GM18520 (cell line): ENCODE results near the gene APOBEC4.
"Not testable (repeated sequence)": the region's sequence is repeated elsewhere in the genome, so short reads cannot be mapped to it uniquely, and the experiment has no call there.

Experiments used
- ATAC-seq: cut with Tn5 transposase; IDR thresholded peaks from one replicate; pipeline ENCODE4 v1.9.1; 2021; ENCODE audit not compliant: unreplicated experiment

APOBEC4 gene

DNA sequence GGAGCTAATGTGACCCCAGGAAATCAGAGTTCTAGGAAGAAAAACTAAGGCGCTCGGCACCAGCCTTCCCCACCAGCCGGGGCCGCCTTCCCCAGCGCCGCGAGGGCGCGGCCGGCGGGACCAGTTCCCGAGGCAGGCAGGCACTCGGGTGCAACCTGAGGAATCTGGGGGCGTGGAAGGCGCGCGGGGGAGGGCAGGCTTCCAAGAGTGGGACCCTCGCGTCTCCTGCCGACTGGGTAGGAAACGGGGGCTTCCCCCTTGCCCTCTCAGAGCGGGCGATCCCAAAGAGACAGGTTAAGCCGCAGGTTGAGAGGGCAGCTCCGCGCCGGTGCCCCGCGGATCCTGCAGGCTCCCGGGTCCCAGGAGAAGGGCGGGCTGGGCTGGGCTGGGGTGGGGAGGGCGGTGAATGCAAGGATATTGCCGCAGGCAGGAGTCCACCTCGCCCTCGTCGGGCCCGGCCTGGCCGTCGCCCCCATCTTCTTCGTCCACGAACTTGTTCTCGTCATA, 18.0 kb downstream of the APOBEC4 start:
- no peak for ATAC-seq

DNA sequence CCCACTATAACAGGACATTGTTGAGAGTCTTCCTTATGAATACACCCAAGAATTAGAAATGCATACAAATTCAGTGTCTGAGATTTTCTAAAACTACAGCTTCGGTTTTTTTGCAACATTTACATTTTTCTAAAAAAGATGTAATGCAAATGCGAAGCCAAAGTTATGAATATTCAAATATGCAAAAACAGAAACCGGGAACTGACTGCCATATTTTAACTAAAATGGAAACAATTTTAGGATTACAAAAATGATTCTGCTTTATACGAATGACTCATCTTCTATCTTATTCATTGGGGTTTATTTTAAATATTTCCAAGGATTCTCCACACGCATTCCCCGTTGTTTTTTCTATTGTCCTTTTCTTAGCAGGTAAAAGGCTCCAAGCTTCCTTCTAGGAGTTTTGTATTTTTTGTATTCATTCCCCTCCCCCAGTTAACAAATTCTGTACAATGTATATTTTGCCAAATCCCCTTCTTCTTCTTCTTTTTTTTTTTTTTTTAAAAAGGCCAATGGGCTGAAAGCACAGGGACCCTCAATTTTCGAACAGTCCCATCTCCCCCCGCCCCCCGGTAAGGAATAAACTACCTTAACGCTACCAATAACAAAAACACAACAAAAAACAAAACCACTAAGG, 18.6 kb downstream of the APOBEC4 start:
- ATAC-seq = no peak

DNA sequence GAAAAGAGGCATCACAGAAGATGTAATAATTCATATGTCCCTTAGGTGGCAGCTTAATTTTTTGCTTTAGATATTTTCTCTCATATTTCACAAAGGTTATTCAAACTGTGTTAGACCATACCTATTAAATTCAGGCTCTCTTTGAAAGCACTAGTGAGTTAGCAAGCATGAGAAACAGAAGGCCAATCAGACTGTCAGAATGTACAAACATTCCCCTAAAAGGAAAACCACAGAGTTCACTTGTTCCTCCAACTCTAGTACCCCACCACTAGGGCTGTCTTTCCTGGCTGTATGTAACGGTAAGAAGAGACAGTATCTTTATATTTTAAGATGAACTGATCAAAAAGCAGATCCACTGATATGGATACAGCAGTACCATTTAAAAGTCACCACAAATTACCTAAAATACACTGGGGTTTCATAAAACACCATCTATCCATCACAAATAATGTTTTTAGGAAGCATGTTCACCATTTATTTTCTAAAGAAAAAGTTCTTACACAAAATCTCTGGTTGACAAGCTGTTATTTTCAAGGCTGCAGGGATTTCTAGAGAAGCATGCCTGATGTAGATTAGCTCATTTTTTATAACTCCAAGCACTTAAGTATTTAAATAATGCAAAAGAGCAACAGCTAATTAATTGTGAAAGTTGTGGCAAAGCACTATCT, 19.3 kb downstream of the APOBEC4 start:
- ATAC-seq = peak; percentile 35

DNA sequence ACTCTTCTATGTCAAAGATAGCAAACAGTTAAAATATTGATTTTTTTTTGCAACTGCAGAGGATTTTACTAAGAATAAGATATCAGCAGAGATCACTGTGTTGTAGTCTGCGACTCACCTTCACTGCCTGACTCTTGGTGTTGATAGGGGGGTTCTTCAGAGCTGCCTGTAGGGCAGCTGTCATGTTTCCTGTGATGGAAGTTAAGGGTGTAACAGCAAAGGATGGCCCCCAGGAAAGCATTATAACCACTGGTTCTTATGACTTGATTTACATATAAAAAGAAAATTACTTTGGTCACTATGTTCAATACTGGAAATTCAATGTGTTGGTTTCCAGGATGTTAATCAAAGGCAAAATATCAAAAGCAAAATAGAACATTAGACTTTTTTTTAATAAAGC, 20.2 kb downstream of the APOBEC4 start:
- no peak for ATAC-seq

DNA sequence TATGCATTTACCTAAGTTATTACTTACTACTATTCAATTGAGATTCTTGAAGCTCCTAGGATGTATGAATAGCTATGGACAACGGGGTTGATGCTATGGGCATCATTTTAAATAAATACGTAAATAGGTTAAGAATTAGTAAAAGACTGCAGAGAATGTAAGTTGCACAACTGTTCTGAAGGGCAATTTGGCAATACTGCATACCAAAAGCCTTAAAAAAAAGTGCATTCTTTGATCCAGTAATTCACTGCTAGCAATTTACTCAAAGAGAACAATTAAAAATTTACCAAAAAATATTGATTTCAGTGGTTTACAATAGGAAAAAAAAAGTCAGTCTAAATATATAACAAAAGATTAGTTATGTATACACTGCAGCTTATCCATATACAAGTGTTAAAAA, 21.0 kb downstream of the APOBEC4 start:
- ATAC-seq = no peak

DNA sequence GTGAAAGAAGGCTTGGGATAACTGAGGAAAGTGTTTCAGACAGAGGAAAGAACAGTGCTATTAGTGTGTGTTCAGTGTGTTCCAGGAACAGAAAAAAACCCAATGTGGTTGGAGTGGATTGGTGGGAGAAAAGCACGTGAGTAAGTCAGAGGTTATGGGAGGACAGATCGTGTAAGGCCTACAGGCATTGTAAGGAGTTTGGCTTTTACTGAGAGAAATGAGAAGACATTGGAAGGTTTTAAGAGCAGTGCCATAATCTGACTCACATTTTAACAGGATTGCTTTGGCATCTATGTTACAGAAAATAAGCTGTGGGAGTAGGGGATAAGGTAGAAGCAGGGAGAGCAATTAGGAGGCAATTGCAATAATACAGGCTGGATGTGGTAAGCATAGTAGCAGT, 22.4 kb downstream of the APOBEC4 start:
- no peak for ATAC-seq

DNA sequence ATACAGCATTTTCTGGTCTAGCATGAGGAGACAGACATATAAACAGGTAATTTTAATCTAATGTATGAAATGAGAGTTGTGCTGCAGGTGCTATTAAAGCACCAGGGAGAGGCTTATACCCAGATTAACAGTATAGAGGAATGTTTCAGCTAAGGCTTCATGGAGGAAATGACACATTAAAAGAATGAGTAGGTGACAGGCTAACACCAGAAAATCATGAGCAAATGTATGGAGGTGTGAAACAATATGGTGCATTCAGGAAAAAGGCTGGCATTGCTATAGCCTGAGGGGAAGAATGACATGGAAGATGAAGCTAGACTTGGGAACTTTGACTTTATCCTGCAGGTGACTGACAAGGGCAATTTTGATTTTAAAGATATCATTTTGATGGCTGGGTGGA, 24.6 kb downstream of the APOBEC4 start:
- ATAC-seq = no peak

DNA sequence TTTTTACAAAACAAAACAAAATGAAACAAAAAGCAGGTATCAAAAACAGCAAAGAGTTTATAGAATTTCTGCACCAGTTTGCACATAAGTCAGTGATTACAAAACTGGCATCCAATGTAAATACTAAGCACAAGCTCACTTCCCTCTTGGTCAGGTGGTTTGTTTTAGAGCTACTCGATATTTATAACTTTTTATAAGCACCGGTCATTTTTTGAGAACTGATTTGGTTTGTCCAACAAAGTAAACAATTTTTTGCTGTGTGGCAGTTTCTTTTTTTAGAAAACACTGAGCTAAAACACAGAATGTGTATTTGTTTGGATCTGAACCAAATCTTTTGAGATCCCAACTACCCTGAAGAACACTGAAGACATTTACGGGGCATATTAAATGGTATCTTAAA, 26.9 kb downstream of the APOBEC4 start:
- not testable (repeated sequence) for ATAC-seq

DNA sequence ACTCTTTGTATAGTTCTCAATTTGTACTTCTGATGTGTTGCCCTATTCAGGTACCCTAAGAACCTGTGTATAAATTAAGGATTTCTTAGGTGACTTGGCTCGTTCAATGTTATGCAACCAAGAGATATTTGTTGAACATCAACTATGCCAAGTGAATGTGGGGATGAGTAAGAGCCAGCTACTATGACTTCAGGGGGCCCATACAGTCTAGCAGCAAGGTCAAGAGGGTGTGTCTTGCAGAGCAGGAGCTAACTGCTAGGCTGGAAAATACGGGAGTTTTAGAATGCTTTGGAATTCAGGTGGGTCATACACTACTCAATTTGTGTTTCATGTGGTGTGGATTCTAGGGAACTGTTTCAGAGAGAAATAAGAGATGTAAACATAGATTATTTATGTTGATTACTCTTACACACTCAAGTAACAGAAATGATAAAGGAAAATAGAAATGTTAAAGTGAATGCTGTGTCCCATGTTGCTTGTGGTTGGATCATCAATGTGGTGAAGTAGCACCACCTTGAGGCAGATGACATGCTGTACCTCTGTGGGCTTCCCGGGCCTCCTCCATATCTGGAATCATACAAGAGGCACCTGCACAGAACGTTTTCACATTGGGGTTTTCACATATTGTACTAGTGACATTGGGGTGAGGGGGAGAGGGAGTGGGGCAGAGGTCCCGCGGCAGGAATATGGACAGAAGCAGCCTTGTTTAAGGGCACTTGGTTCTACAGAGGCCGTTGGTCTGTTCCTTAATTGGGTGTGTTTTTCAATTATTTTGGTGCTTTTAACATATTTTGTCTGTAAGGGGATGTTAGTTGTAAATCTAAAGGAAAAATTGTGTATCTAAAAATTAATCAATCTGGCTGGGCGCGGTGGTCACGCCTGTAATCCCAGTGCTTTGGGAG, 30.0 kb downstream of the APOBEC4 start:
- peak; percentile 63 for ATAC-seq

DNA sequence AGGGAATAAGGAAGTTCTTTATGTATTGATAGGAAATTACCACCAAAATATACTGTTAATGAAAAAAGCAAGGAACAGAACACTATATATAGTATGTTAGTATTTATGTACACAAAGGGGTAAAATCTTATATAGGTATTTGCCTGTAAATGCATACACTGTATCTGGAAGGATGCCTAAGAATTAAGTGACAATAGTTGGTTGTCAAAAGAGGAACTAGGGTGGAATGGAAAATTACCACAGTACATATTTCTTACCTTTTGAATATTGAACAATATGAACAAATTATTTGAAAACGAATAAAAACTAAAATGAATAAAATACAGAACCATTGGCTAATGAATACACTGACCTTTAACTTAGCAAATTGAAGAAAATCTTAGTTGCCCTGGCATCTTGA, 31.1 kb downstream of the APOBEC4 start:
- no peak for ATAC-seq

DNA sequence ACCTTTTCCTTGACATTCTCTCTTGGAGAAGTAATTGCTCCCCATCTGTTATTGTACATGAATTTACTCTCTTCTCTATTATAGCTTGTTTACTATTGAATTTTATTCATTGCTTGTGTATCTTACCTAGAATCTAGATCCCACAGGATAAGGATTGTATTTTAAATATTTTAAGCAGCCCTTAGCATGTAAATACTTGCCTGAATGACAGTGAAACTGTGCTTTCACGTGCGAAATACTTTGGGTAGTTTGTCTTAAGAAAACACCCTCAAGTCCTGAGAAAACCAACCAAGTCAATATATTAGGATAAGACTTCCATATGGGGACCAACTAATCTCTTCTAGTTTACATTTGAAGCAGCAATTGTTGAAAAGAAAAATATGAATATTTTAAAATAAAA, 32.8 kb downstream of the APOBEC4 start:
- ATAC-seq = no peak

DNA sequence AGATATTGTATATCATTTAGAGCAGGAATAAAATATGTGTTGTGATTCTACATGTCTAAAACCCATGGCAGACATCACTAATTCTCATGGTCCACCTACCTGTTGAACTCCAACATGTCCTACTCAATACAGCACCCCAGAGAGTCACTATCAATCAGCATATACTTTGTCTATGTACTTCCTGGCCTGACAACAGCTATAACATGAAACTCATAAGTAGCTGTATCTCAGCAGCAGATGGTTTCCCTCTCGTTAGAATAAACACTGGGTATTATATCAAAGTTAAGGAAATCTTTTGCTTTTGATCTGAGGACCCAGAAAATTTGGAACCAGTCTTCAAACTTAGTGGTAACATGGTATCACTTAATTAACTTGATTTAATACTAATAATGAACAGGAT, 33.3 kb downstream of the APOBEC4 start:
- ATAC-seq = no peak

DNA sequence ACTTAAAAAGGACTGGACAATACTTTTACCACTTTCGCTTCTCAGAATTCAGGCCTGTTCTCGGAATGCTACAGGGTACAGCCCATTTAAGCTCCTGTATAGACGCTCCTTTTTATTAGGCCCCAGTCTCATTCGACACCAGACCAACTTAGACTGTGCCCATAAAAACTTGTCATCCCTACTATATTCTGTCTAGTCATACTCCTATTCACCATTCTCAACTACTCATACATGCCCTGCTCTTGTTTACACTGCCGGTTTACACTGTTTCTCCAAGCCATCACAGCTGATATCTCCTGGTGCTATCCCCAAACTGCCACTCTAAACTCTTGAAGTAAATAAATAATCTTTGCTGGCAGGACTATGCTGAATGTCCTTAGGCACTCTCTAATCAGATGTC, 34.9 kb downstream of the APOBEC4 start:
- ATAC-seq = not testable (repeated sequence)

DNA sequence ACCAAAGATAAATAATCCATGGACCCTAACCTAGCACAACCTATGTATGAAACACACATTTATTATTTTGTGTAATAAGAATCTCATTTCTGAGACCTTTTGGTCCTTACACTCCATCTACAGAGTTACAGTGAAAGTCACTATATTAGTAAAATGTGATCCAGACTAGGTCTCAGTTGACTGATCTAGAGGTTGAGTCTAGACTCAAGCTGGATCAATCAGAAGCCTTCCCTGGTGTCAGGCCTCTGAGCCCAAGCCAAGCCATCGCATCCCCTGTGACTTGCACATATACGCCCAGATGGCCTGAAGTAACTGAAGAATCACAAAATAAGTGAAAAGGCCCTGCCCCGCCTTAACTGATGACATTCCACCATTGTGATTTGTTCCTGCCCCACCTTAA, 40.1 kb downstream of the APOBEC4 start:
- ATAC-seq = not testable (repeated sequence)

DNA sequence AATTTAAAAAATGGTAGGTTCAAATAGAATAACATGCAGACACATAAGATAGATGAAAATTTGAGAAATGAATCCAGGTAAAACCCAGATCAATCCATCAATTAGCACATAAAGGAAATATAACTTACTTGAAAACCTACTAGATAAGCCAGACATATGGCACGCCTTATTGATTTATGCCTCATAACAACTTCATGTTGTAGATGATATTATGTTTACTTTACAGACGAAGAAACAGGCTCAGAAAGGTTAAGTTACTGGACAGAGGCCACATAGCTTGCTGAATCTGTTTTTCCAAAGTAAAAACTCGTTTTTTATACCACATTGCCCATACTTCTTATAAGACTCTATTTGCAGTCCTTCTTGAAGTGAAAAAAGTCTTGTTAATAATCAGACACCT, 40.7 kb downstream of the APOBEC4 start:
- no peak for ATAC-seq

DNA sequence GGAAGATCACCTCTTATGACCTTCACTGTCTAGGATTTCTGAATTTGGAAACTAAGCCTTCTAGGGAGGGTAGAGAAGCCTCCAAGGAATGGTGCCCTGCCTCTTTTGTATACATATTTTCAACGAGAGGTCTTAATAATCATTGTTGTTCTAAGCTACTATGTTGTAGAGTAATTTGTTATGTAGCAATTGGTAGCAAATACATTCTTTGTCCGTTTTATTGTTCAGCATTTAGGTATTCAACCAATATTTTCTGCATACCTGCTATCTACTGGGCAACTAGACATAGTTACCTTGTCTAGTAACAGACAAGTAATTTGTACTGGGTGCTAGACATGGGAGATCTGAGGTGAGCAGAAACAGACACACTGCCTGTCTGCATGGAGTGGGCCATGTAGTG, 42.1 kb downstream of the APOBEC4 start:
- no peak for ATAC-seq

DNA sequence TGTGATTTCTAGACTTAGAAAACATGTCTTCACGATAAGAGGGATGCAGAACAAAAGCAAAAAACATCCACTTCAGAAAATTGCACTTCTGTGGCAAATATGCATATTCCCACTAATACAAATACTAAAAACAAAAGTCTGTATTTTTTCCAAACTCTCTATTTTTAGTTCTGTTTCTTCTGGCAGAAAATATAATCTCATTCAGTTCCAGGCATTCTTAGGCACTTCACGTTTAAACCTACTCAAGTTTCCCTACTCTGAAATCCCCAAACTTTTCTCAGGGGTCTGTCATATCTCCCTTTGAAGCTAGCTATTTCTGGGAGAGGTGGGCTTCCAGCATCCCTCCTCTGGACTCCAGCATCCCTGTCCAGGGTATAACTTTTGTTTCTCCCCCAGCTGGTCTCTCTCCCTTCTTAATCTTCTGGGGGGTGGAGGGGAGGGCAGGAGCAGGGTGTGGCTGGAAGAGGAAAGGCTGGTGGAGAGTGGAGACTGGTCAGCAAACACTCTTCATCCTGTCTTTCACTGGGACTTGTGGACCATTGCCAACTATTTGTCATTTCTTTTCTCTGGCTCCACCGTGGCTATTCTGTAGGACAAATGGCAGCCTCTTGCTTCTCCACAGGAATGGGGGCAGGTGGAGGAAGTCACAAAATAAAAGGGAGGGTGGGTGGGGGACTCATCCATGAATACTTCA, 43.2 kb downstream of the APOBEC4 start:
- ATAC-seq = no peak

DNA sequence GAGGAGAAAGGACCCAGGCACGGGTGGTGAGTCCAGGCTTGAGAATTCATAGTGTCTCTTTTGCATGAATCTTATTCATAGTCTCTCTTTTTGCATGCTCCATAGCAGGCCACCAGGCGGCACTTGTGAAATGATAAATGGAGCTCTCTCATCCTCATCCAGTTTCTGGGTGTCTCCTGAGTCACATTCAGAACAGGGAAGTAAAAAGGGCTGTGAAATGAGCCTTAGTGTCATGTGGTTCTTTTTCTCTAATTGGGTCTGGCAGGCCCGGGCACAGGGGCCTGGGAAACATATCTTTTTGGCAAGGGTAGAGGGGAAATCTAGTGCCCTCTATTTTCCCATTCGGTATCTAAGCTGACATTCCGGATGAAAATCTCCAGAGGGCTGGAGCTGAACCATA, 43.8 kb downstream of the APOBEC4 start:
- no peak for ATAC-seq

DNA sequence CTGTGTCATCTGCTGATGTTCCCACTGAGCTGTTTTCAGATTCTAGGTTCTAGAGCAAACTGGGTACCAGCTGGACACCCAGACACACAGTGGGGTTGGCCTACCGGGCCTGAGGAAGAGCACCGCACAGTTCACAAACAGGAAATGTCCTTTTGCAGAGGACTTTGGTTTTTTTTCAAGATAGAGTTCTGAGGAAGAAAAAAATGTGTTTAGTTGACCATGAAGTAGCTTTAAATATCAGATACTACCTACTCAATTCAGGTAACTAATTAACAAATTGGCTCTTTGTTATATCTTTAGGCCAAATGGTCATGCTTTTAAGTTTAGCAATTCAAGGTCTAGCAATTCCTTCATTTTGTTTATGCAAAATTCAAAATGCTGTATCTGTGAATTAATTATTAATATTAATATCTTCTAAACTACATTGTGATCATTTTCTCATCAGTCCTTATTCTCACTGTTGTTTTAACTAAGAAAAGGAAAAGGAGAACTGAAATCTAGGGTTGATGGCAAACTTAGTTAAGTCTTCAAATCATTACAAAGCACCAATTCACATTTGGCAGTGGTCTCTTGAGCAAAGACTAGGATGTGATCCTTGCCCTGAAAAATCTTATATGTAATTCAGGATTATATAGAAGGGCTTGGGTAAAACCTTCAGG, 45.7 kb downstream of the APOBEC4 start:
- ATAC-seq = no peak

DNA sequence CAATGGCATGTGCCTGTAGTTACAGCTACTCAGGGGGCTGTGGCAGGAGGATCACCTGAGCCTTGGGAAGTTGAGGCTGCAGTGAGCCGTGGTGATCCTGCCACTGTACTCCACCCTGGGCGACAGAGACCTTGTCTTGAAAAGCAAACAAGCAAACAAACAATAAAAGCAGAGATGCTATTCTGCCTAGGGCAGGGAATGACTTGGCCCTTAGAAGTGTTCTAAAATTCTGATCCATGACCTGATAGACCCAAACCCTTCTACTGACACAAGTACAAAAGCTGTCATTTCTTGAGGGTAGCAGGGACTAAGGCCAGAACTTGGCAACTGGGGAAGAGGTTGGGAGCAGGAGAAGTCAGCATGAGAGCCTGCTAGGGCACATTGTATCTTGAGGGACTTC, 47.2 kb downstream of the APOBEC4 start:
- no peak for ATAC-seq

DNA sequence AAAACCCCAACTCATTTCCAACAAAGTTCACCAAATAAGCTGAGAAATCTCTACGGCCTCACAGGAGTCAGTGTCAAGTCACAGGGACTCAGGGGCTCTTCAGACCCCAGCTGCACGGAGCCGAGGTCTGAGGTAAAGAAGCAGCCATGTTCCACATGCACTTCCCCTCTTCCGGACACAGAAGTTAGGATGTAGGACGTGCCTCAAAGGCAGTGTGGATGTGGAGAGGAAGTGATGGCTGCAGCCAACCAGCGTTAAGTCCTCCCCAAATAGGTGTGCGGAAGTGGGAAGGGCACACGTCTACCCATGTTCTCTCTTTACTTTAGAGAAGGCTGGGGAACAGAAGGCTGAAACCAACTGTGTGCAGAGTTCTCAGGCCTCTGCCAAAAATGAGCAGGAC, 48.3 kb downstream of the APOBEC4 start:
- no peak for ATAC-seq
